Measurements from ENCODE around the gene SEZ6.
"Not testable (repeated sequence)": the region's sequence is repeated elsewhere in the genome, so short reads cannot be mapped to it uniquely, and the experiment has no call there.

SEZ6 gene

DNA sequence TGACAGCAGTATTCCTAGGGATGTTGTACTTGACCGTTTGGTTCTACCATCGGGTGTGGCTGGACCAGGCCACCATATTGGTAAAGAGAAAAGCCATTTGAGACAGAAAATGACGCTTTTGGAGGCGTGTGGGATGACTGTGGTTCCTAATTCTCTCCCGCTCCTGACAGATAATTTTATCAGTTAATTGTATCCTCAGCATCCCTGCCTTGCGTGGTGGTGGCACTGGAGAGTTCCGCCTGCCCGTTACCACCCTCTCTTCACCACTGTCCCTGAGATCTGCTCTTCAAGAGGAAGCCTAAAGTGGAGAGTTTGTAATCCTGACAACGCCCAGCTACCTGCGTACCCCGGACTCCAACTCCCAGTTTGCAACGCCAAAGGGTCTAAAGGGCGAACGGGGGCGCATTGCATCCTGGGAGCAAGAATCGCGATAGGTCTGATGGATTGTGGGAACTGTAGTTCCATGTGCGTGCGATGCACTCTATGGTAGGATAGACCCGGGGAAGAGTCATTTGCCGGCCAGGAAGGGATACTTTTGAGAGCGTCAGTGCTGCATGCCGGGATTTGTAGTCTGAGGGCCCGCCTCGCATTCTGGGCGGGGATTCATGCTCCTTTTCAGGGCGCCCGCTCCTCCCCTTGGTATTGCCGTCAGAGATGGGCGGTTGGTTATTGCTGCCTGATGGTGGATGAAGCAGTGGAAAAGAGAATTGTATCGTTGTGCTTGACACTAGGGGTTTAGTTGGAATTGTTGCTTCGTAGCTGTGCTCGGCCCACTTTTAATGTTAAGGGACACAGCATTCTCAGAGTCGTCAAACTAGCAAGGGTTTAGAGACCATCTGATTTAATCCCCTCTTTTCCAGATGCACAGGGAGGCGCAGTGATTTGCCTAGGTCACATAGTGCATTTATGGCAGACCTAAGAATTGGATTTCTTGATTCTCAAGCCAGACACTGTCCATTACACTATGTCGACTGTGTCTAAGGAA lies 53.5 kb downstream of the SEZ6 start:
- DNase-seq: peak; percentile 96

DNA sequence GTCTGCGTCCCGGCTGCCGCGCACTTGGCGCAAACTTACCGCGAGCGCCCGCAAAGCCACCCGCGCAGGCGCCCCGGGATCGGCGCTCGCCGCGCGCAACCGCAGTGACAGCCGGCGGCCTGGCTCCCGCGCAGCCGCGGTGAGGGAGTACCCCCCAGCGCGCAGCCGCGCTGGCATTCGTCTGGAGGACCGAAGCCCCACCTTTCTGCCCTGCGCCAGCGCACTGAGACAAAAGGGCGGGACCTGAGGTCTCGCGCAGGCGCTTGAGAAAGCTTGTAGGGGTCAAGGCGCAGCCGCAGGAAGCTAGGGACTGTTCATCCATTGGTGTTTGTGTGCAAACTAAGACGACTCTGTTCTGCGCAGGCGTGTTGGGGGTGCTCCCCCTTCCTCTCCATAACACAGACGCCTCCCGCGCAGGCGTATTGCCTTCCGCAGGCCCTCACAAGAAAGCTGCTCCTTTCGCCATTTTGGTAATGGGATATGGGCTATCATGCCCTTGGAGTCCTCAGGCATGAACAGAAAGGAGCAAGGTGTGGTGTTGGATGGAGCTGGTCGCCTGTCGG lies 54.3 kb downstream of the SEZ6 start, which contains the start of gene PHF12:
PHF12 (minus strand) TSS at position 91 of the 563 bp plus-strand sequence. CDS start 558 bp downstream, outside the sequence.
- peak; percentile 99 for DNase-seq

- DNase-seq: no peak
These were observed 54.9 kb downstream of the SEZ6 start for GRCh38 chr17:28950752-28951427.

- DNase-seq: peak; percentile 31
These were observed 55.6 kb downstream of the SEZ6 start for GRCh38 chr17:28950017-28950751.

- peak; percentile 36 for DNase-seq
These were observed 56.4 kb downstream of the SEZ6 start for GRCh38 chr17:28949185-28950016.

- no peak for DNase-seq
These were observed 57.0 kb downstream of the SEZ6 start for GRCh38 chr17:28948873-28949184.

DNA sequence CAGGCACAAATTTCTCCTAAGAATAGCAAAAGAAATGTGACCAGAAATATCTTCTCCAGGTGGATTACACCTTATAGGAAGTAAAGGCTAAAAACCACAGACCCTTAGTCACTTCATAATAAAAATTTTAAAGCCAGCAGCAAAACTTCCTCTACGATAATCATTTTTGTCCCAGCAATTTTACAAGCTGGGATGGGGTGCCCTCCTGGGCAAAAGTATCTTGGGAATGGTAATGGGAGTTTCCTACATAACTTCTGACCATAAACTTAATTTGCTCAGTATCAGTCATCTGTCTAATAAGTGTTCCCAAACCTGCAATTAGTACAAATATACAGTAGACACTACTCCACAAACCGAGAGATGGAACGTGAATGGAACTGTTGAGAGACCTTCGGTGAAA lies 57.5 kb downstream of the SEZ6 start:
- no peak for DNase-seq

DNA sequence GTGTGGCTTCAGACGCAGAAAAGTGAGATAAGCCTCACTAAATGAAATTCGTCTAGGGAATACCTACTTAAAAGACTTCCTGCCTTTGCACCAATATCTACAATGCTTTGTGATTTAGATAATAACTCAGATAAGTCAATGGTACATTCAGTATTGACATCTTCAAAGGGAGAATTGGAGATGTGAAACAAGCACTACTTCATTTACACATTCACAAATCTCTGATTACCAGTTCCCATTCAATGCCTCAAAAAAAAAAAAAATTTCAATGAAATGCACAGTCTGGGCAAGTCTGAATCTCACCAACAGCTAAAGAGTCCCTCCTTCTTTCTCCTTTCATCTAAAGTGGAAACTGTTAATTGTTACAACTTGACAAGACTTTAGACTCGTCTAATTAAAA lies 58.2 kb downstream of the SEZ6 start:
- no peak for DNase-seq

DNA sequence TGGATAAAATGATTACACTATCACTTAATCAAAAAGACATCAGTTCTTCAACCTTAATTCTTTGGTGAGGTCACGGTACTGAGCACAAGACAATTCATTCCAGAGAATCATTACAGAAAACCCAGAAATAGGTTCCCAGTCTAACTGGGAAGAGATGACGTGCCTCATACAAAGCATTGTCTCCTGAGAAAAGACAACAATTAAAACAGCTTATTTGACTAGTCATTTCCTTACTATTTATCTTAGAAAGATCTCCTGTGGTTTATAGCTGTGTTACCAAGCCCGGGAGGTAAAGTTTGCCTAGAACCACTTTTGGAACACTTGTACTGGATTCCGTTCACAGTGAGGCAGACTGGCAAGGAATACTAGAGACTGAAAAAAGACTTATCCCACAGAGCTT lies 59.6 kb downstream of the SEZ6 start:
- no peak for DNase-seq

GRCh38 chr17:28944862-28945741 lies 60.7 kb downstream of the SEZ6 start:
- DNase-seq: no peak

DNA sequence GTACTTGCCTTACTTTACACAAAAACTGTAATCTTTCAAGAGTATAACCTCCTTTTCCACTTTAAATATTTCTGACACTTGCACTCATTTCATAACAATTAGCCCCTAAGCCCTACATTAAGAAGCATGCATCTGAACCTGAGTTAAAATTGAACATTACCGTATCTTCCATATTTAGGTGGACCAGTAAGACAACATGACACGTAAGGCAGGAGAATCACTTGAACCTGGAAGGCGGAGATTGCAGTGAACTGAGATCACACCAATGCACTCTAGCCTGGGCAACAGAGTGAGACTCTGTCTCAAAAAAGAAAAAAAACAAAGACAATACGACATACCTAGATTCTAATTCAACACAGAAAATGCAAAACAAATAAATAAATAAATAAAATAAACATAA lies 61.5 kb downstream of the SEZ6 start:
- no peak for DNase-seq

GRCh38 chr17:28942925-28943324 lies 62.9 kb downstream of the SEZ6 start:
- no peak for DNase-seq

- DNase-seq: no peak
These were observed 64.6 kb downstream of the SEZ6 start for GRCh38 chr17:28941251-28941650.

GRCh38 chr17:28940675-28941074 lies 65.2 kb downstream of the SEZ6 start:
- DNase-seq: peak; percentile 76

GRCh38 chr17:28940142-28940541 lies 65.7 kb downstream of the SEZ6 start:
- DNase-seq: no peak

DNA sequence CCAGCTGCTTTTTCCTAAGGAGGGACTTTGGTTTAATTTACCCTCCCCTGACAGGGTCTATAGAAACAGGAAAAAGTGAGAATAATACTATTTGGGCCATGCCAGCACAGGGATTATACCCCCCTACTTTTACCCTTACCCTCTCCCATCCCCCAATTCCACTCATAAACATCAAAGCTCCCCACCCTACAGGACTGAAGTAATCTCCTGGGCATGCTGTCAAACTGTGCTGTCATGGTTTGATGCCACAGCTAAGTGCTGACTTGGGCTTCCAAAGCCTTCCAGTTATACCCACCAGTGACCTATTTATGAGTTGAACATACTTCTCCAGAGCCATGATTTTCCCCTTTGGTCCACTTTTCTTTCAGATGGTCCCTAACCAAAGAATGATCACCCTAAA lies 67.3 kb downstream of the SEZ6 start:
- DNase-seq: no peak

GRCh38 chr17:28937044-28937729 lies 68.6 kb downstream of the SEZ6 start:
- no peak for DNase-seq

GRCh38 chr17:28935744-28936460 lies 69.9 kb downstream of the SEZ6 start:
- DNase-seq: no peak

- DNase-seq: not testable (repeated sequence)
These were observed 71.3 kb downstream of the SEZ6 start for GRCh38 chr17:28934508-28934907.

DNA sequence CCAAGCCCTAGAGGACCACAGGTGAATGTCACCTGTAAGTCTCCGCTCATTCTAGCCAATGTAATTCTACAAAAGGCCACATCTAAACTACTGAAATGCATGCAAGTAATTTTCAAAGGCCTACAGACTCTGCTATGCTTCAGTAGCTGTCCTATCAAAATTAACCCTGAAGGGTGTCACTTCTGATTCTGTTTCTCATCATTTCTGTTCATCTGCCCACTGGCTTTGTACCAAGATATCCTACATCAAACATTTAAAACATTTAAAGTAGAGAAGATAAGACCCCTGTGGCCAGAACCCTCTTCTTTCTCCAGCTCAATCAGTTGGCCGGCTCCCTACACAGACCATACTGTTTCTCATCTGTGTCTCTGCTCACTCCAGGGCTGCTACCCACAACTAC lies 76.0 kb downstream of the SEZ6 start:
- DNase-seq: no peak
